Measurements from ENCODE around the gene IBSP.

DNA sequence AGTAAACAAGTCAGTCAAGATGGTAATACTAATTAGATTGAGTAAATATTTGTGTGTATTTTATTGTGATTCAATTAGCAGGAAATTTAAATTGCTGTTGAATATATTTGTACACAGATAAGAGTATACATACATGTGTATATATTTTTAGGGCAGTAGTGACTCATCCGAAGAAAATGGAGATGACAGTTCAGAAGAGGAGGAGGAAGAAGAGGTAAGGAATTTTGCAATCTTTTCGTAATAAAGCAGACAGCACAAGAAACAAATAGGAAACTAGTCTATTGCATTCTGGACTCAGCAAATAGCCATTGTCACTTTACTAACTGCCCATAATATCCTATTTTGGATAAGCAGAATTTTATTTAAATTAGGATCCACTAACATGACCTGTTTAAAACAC is 6.6 kb downstream of the IBSP start:
- TF ChIP-seq, protein P1, sequence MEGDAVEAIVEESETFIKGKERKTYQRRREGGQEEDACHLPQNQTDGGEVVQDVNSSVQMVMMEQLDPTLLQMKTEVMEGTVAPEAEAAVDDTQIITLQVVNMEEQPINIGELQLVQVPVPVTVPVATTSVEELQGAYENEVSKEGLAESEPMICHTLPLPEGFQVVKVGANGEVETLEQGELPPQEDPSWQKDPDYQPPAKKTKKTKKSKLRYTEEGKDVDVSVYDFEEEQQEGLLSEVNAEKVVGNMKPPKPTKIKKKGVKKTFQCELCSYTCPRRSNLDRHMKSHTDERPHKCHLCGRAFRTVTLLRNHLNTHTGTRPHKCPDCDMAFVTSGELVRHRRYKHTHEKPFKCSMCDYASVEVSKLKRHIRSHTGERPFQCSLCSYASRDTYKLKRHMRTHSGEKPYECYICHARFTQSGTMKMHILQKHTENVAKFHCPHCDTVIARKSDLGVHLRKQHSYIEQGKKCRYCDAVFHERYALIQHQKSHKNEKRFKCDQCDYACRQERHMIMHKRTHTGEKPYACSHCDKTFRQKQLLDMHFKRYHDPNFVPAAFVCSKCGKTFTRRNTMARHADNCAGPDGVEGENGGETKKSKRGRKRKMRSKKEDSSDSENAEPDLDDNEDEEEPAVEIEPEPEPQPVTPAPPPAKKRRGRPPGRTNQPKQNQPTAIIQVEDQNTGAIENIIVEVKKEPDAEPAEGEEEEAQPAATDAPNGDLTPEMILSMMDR (IDR thresholded peaks at IDR 0.05), result no peak
- no peak for TF ChIP-seq POLR2A (IDR thresholded peaks at IDR 0.05)
- TF ChIP-seq EP300 (IDR thresholded peaks at IDR 0.05; ENCODE audit: low read depth), result no peak
- no peak for TF ChIP-seq POLR2AphosphoS5 (IDR thresholded peaks at IDR 0.05)
